Transverse colon (tissue), 4 donors: ENCODE measurements around the gene KRTAP10-1. TPM values are rescaled to one million over a fixed set of nuclear protein-coding genes. Genes with fewer than 3 reads are reported as not detected.

ENCODE experiments used
- DNase-seq: peaks from one replicate; pipeline ENCODE4 v3.0.0-alpha.2; 2019
- H3K27ac ChIP-seq, 4 donors: fragments of 200-600 bp; sonication (generic); 2 replicates each; pipeline ENCODE4 v1.5.1; 2016 to 2018; ENCODE audit warnings: inconsistent platforms in 4 of 4
- H3K27me3 ChIP-seq: fragments of 200-600 bp; sonication (generic); 2 replicates; pipeline ENCODE4 v1.5.1; 2017; ENCODE audit warnings: inconsistent platforms
- H3K36me3 ChIP-seq, 4 donors: fragments of 200-600 bp; sonication (generic); 2 replicates each; pipeline ENCODE4 v1.5.1; 2017 to 2019; ENCODE audit warnings: inconsistent platforms in 4 of 4
- H3K4me1 ChIP-seq, 4 donors: fragments of 200-600 bp; sonication (generic); 2 replicates each; pipeline ENCODE4 v1.5.1; 2017 to 2020; ENCODE audit warnings: inconsistent platforms in 4 of 4
- H3K4me3 ChIP-seq, 4 donors: fragments of 200-600 bp; sonication (generic); 1 replicate in 1 of 4; 2 replicates in 3 of 4; pipeline versions ENCODE4 v1.5.1 to v1.6.1; 2017 to 2019; ENCODE audit warnings: inconsistent platforms in 4 of 4
- H3K9me3 ChIP-seq, 2 donors: fragments of 200-600 bp; sonication (generic); 2 replicates each; pipeline ENCODE4 v1.5.1; 2017 to 2019; ENCODE audit warnings: inconsistent platforms in 2 of 2
- CTCF ChIP-seq, 5 experiments: fragments of 200-600 bp in 3 of 5; fragments of 450-650 bp in 2 of 5; sonication (generic) in 3 of 5; IDR thresholded peaks; 1 replicate in 2 of 5; 2 replicates in 3 of 5; pipeline ENCODE4 v1.5.1; 2016 to 2017; ENCODE audit warnings: antibody characterized with exemption in 5 of 5, inconsistent platforms in 3 of 5, mild to moderate bottlenecking in 2 of 5, moderate library complexity in 1 of 5
- EP300 ChIP-seq: sonication (generic); formaldehyde crosslinking; IDR thresholded peaks from one replicate; pipeline ENCODE4 v1.6.1; 2017; ENCODE audit warnings: antibody characterized with exemption, low read depth
- POLR2A ChIP-seq: fragments of 450-650 bp; IDR thresholded peaks from one replicate; pipeline ENCODE4 v1.6.1; 2016; ENCODE audit warnings: antibody characterized with exemption, mild to moderate bottlenecking, moderate library complexity
- POLR2AphosphoS5 ChIP-seq, 3 donors: sonication (generic); formaldehyde crosslinking; IDR thresholded peaks; one replicate each; pipeline ENCODE4 v1.6.1; 2016; ENCODE audit warnings: antibody characterized with exemption in 3 of 3
- WGBS, 2 donors: methylation state at CpG; one replicate each; pipeline ENCODE4 v1.1.5; 2018; ENCODE audit warnings: low coverage in 1 of 2; 5-methylcytosine and 5-hydroxymethylcytosine counted together
- in situ Hi-C, 4 donors: fragments of 200-750 bp; cut with MboI; loops; one replicate each; pipeline versions ENCODE4 v1.15.0 to v1.15.1; 2017; ENCODE audit warnings: low sequenced_read_pairs in 3 of 4, low pct_ligation_motif_present in 1 of 4, low pct_unique_long_range_greater_than_20kb in 1 of 4
- intact Hi-C: fragments of 100-400 bp; cut with DNase I; formaldehyde crosslinking; loops from one replicate; pipeline ENCODE4 v1.15.1; 2023; ENCODE audit warnings: low total_unique reads
- total RNA-seq, 4 donors: library from RNA; depleted of rRNA; stranded (reverse); fragments of >200 nt; gene quantifications; one replicate each; pipeline ENCODE4 v1.1.0, GENCODE V29; 2016

The KRTAP10-1 gene
- total RNA-seq, 4 donors from 2014 or later: not detected

- no peaks in the 10 kb centered on the region for H3K9me3 ChIP-seq
- no peak overlapping the region for H3K27ac ChIP-seq
- no peak overlapping the region for H3K4me3 ChIP-seq
- in situ Hi-C loops: no loop called here
- no peaks in the 10 kb centered on the region for H3K27me3 ChIP-seq
- H3K4me1 ChIP-seq: no peaks in the 10 kb centered on the region
- intact Hi-C loops: no loop called here
- peak; percentile 2 for DNase-seq
- TF ChIP-seq POLR2A: no peak
- TF ChIP-seq CTCF (IDR thresholded peaks at IDR 0.05): no peak
- no peak for TF ChIP-seq EP300
- TF ChIP-seq POLR2AphosphoS5 (IDR thresholded peaks at IDR 0.05): no peak
- H3K36me3 ChIP-seq: no peaks in the 10 kb centered on the region
- WGBS, 2 donors: 74 to 88% methylated on average over 6 to 17 of the region's 17 CpGs
These were observed 11.0 kb downstream of the KRTAP10-1 start for GRCh38 chr21:44529011-44529421.

DNA sequence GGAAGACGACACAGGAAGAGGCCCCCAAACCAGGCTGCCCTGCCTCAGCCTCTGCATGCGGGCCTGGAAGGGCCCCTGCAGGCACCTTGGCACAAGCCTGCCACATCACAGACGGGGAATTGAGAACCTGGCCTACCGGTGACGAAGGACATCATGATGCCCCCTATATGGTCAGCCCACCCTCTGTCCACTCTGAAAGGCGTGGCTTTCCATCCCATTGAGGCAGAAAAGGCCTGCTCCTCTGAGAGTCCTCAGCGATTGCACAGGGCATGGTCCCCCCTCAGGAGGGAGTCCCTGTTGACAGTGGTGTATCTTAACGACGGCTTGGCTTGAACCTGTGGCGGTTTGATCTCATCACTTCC lies 11.4 kb downstream of the KRTAP10-1 start:
- Histone ChIP-seq H3K9me3 (no peaks in the 10 kb centered on the region), H3K4me1 (no peaks in the 10 kb centered on the region), H3K27ac (no peak overlapping the region), H3K4me3 (no peak overlapping the region), H3K27me3 (no peaks in the 10 kb centered on the region), H3K36me3 (no peaks in the 10 kb centered on the region)
- 80% methylated on average over 10 of the region's 10 CpGs; no CpG with 5 or more reads in 1 of the 2 donors for WGBS, 2 donors
- no peak for TF ChIP-seq CTCF (IDR thresholded peaks at IDR 0.05)
- TF ChIP-seq POLR2A: no peak
- TF ChIP-seq EP300: no peak
- no peak for TF ChIP-seq POLR2AphosphoS5 (IDR thresholded peaks at IDR 0.05)
- no peak for DNase-seq
- intact Hi-C loops: no loop called here
- in situ Hi-C loops: no loop called here

DNA sequence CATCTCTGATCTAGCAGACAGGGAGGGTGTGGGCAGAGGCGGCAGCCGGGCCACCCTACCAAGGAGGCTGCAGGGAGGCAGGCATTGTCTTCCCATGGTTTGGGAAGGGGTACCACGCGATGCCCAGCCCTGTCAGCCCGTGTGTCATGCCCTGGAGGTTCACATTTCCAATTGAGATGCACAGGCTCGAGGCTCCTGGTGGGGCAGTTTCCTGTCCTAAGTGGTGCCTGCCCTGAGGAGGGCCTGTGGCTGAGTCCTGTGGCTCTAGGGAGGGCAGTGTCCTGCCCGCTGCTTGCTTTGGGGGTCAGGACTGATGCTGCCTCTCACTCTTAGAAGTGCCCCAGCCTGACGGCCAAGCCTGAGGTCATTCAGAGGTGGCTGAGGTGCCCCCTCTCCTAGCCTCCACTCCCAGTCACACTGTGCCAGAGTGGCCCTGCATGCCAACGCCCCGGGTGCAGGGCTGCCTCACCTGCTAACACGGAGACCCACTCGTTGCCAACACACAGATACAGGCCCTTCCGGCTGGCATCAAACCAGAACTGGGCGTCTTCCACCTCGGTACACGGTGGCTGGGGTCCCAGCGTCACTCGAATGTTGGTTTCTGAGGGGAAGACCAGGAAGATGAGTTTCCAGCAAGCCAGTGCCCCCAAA lies 11.9 kb downstream of the KRTAP10-1 start:
- WGBS, 2 donors: 87% methylated on average over 17 of the region's 18 CpGs; no CpG with 5 or more reads in 1 of the 2 donors
- H3K27ac ChIP-seq: no peak overlapping the region
- TF ChIP-seq CTCF (IDR thresholded peaks at IDR 0.05): no peak
- no peak for TF ChIP-seq POLR2AphosphoS5 (IDR thresholded peaks at IDR 0.05)
- no peak for TF ChIP-seq POLR2A
- TF ChIP-seq EP300: no peak
- H3K4me3 ChIP-seq: no peak overlapping the region
- DNase-seq: no peak
- H3K4me1 ChIP-seq: no peaks in the 10 kb centered on the region
- H3K9me3 ChIP-seq: no peaks in the 10 kb centered on the region
- intact Hi-C loops (no loop called here), in situ Hi-C loops (no loop called here)
- no peaks in the 10 kb centered on the region for H3K36me3 ChIP-seq
- no peaks in the 10 kb centered on the region for H3K27me3 ChIP-seq

DNA sequence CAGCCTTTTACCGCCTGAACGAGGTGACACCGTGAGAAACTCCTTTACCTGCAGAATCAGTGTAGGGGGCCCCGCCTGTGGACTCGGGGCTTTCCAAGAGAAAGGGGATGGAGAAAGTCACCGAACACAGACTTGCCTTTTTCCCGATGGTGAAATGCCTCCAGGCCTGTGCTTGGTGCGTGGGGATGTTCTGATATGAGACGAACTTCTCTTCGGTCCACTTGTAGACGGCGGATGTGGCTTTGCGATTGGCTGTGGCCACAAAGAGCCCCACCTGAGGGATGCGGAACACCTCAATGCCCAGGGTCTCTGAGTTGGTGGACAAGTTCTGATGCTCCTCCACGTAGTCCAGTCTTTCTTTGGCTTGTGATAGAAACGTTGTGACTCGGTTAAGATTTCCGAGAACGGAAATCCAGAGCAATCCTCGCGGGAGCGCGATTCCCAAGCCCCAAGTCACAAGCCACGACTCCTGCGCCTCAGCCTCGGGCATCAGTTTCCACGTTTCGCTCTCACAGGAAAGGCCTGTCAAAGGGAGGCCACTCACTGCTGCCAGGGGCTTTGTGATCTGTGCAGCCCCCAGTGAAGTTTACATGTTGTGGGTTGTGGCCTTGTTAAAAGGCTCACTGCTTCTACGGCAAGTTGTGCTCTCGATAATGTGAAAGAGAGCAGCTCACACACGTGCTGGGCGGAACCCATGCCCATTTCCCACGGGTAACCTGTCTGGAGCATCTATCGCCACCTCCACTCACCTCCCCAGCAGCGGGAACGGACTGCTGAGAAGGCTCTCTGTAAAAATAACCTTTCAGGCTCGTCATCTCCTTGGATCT lies 12.6 kb downstream of the KRTAP10-1 start:
- Histone ChIP-seq H3K9me3 (no peaks in the 10 kb centered on the region), H3K4me1 (no peaks in the 10 kb centered on the region), H3K4me3 (no peak overlapping the region), H3K36me3 (no peaks in the 10 kb centered on the region), H3K27ac (no peak overlapping the region), H3K27me3 (no peaks in the 10 kb centered on the region)
- no peak for TF ChIP-seq EP300
- no peak for TF ChIP-seq CTCF (IDR thresholded peaks at IDR 0.05)
- no peak for TF ChIP-seq POLR2A
- no peak for TF ChIP-seq POLR2AphosphoS5 (IDR thresholded peaks at IDR 0.05)
- in situ Hi-C loops: no loop called here
- WGBS, 2 donors: 84 to 96% methylated on average over 5 to 37 of the region's 37 CpGs
- intact Hi-C loops: no loop called here
- DNase-seq: no peak
